ENCODE results near the gene PTP4A1.

PTP4A1 gene

DNA sequence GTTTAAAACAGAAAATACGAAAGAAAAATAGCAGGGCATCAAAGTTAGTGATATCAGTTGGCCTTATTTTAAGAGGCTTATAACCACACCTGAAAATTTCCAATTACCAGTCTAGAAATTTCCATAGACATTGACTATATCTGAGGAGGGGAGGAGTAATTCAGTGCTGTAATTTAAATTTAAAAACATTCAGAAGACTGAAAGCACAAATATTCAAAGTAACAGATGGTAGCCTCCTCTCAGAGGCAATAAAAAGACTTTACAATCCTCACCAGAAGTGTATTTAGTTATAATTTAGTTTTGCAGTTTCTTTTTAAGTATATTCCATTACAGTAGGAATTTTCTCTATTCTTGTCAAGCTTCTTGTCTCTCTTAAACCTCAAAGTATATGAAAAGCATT, 18.4 kb upstream of the PTP4A1 start:
- H3K4me1 ChIP-seq (ENCODE audit: control insufficient read depth, insufficient read depth, low read depth, low read length): no peaks in the 10 kb centered on the region
- no CpG with 5 or more reads among the region's 1 CpG for WGBS
- H3K14ac ChIP-seq (ENCODE audit: low read length in 2 of 2): no peak overlapping the region
- no peak overlapping the region for H3K27ac ChIP-seq (ENCODE audit: low read length, poor library complexity, severe bottlenecking)
- no peaks in the 10 kb centered on the region for H3K36me3 ChIP-seq (ENCODE audit: control insufficient read depth in 1 of 2, insufficient read depth in 2 of 2, low read depth in 1 of 2, low read length in 2 of 2)
- H2BK12ac ChIP-seq (ENCODE audit: low read length in 2 of 2): no peak overlapping the region
- H2AFZ ChIP-seq (ENCODE audit: low read depth, low read length): no peak overlapping the region
- H2BK5ac ChIP-seq (ENCODE audit: low read depth, low read length, poor library complexity, severe bottlenecking): no peak overlapping the region
- no peak overlapping the region for H3K4me3 ChIP-seq (ENCODE audit: insufficient read depth in 1 of 2, low read depth in 1 of 2, low read length in 2 of 2)
- H3K23ac ChIP-seq (ENCODE audit: low read length in 2 of 2): no peak overlapping the region
- no peak overlapping the region for H2BK15ac ChIP-seq (ENCODE audit: low read depth, poor library complexity, severe bottlenecking)
- no peak overlapping the region for H3K4ac ChIP-seq (ENCODE audit: low read depth in 1 of 2, low read length in 2 of 2)
- H3K9me3 ChIP-seq (ENCODE audit: control insufficient read depth, low read length): no peaks in the 10 kb centered on the region
- no peak for DNase-seq
- H3K27me3 ChIP-seq (ENCODE audit: control insufficient read depth in 1 of 2, insufficient read depth in 1 of 2, low read length in 2 of 2): no peaks in the 10 kb centered on the region
- H2AK5ac ChIP-seq (ENCODE audit: low read length, severe bottlenecking): no peak overlapping the region
- no peak overlapping the region for H3K4me2 ChIP-seq (ENCODE audit: low read length, poor library complexity, severe bottlenecking)
- H3K79me1 ChIP-seq (replicated peaks; ENCODE audit: low read length, poor library complexity, severe bottlenecking): no peaks in the 10 kb centered on the region
- H4K8ac ChIP-seq (ENCODE audit: low read length): no peak overlapping the region
- H3K9ac ChIP-seq (ENCODE audit: low read length): no peak overlapping the region
- H2BK120ac ChIP-seq (ENCODE audit: low read depth, low read length): no peak overlapping the region
- H3K18ac ChIP-seq (ENCODE audit: low read depth in 1 of 2, low read length in 2 of 2): no peak overlapping the region
- no peak overlapping the region for H4K91ac ChIP-seq (ENCODE audit: low read length)

DNA sequence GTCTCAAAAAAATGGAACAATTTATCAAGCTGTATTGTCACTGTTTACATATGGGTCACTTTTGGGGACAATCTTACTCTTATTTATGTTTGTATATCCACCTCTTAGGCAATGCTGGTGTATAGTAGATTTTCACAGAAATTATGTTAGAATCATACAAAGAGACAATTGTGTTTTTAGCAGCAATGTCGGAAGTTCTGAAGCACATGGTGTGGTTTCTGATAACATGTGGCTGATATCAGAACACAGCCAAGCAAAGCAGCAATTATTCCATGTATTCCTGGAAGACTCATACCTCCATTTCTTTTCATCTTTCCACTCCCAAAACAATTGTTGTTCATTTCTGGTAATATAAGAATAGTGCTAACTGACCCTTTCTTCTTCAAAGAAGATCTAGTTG, 17.5 kb upstream of the PTP4A1 start:
- no peak overlapping the region for H3K4me2 ChIP-seq (ENCODE audit: low read length, poor library complexity, severe bottlenecking)
- H2BK15ac ChIP-seq (ENCODE audit: low read depth, poor library complexity, severe bottlenecking): no peak overlapping the region
- H2AK5ac ChIP-seq (ENCODE audit: low read length, severe bottlenecking): no peak overlapping the region
- no peak overlapping the region for H3K23ac ChIP-seq (ENCODE audit: low read length in 2 of 2)
- no peaks in the 10 kb centered on the region for H3K9me3 ChIP-seq (ENCODE audit: control insufficient read depth, low read length)
- no peak overlapping the region for H3K18ac ChIP-seq (ENCODE audit: low read depth in 1 of 2, low read length in 2 of 2)
- no peak overlapping the region for H3K27ac ChIP-seq (ENCODE audit: low read length, poor library complexity, severe bottlenecking)
- no peak overlapping the region for H4K8ac ChIP-seq (ENCODE audit: low read length)
- no peak overlapping the region for H3K9ac ChIP-seq (ENCODE audit: low read length)
- no peaks in the 10 kb centered on the region for H3K36me3 ChIP-seq (ENCODE audit: control insufficient read depth in 1 of 2, insufficient read depth in 2 of 2, low read depth in 1 of 2, low read length in 2 of 2)
- WGBS: 100% methylated on average over 1 of the region's 1 CpG
- no peak overlapping the region for H3K14ac ChIP-seq (ENCODE audit: low read length in 2 of 2)
- H3K4ac ChIP-seq (ENCODE audit: low read depth in 1 of 2, low read length in 2 of 2): no peak overlapping the region
- H2BK12ac ChIP-seq (ENCODE audit: low read length in 2 of 2): no peak overlapping the region
- H4K91ac ChIP-seq (ENCODE audit: low read length): no peak overlapping the region
- no peaks in the 10 kb centered on the region for H3K79me1 ChIP-seq (replicated peaks; ENCODE audit: low read length, poor library complexity, severe bottlenecking)
- H3K4me1 ChIP-seq (ENCODE audit: control insufficient read depth, insufficient read depth, low read depth, low read length): no peaks in the 10 kb centered on the region
- DNase-seq: no peak
- no peak overlapping the region for H2AFZ ChIP-seq (ENCODE audit: low read depth, low read length)
- H2BK120ac ChIP-seq (ENCODE audit: low read depth, low read length): no peak overlapping the region
- no peaks in the 10 kb centered on the region for H3K27me3 ChIP-seq (ENCODE audit: control insufficient read depth in 1 of 2, insufficient read depth in 1 of 2, low read length in 2 of 2)
- H2BK5ac ChIP-seq (ENCODE audit: low read depth, low read length, poor library complexity, severe bottlenecking): no peak overlapping the region
- H3K4me3 ChIP-seq (ENCODE audit: insufficient read depth in 1 of 2, low read depth in 1 of 2, low read length in 2 of 2): no peak overlapping the region

DNA sequence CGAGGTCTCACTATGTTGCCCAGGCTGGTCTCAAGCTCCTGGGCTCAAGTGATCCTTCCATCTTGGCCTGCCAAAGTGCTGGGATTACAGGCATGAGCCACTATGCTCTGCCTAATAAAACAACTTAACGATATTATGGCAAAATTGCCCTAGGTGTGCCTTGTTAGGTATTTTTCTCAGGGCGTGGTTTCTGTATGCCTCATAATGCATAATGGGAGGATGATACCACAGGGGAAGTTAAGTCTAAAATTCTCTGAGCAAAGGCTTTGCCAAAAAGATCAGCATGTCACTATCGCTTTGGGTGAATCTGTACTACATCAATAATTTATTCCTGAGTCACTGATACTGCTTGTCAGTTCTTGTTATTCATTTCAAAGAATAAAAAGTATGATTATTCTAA, 15.9 kb upstream of the PTP4A1 start:
- H4K8ac ChIP-seq (ENCODE audit: low read length): no peak overlapping the region
- no peaks in the 10 kb centered on the region for H3K79me1 ChIP-seq (replicated peaks; ENCODE audit: low read length, poor library complexity, severe bottlenecking)
- no peak overlapping the region for H3K9ac ChIP-seq (ENCODE audit: low read length)
- H3K36me3 ChIP-seq (ENCODE audit: control insufficient read depth in 1 of 2, insufficient read depth in 2 of 2, low read depth in 1 of 2, low read length in 2 of 2): no peaks in the 10 kb centered on the region
- no peak overlapping the region for H3K4me2 ChIP-seq (ENCODE audit: low read length, poor library complexity, severe bottlenecking)
- H2BK15ac ChIP-seq (ENCODE audit: low read depth, poor library complexity, severe bottlenecking): no peak overlapping the region
- no peak for DNase-seq
- H3K14ac ChIP-seq (ENCODE audit: low read length in 2 of 2): no peak overlapping the region
- H2AFZ ChIP-seq (ENCODE audit: low read depth, low read length): no peak overlapping the region
- no peak overlapping the region for H3K23ac ChIP-seq (ENCODE audit: low read length in 2 of 2)
- H2BK5ac ChIP-seq (ENCODE audit: low read depth, low read length, poor library complexity, severe bottlenecking): no peak overlapping the region
- H3K27ac ChIP-seq (ENCODE audit: low read length, poor library complexity, severe bottlenecking): no peak overlapping the region
- no peak overlapping the region for H2BK12ac ChIP-seq (ENCODE audit: low read length in 2 of 2)
- H2AK5ac ChIP-seq (ENCODE audit: low read length, severe bottlenecking): no peak overlapping the region
- no peak overlapping the region for H3K4me3 ChIP-seq (ENCODE audit: insufficient read depth in 1 of 2, low read depth in 1 of 2, low read length in 2 of 2)
- no peak overlapping the region for H2BK120ac ChIP-seq (ENCODE audit: low read depth, low read length)
- H3K4me1 ChIP-seq (ENCODE audit: control insufficient read depth, insufficient read depth, low read depth, low read length): no peaks in the 10 kb centered on the region
- no peak overlapping the region for H3K4ac ChIP-seq (ENCODE audit: low read depth in 1 of 2, low read length in 2 of 2)
- no peak overlapping the region for H3K18ac ChIP-seq (ENCODE audit: low read depth in 1 of 2, low read length in 2 of 2)
- H3K9me3 ChIP-seq (ENCODE audit: control insufficient read depth, low read length): no peaks in the 10 kb centered on the region
- 90% methylated on average over 3 of the region's 4 CpGs for WGBS
- H3K27me3 ChIP-seq (ENCODE audit: control insufficient read depth in 1 of 2, insufficient read depth in 1 of 2, low read length in 2 of 2): no peaks in the 10 kb centered on the region
- H4K91ac ChIP-seq (ENCODE audit: low read length): no peak overlapping the region

DNA sequence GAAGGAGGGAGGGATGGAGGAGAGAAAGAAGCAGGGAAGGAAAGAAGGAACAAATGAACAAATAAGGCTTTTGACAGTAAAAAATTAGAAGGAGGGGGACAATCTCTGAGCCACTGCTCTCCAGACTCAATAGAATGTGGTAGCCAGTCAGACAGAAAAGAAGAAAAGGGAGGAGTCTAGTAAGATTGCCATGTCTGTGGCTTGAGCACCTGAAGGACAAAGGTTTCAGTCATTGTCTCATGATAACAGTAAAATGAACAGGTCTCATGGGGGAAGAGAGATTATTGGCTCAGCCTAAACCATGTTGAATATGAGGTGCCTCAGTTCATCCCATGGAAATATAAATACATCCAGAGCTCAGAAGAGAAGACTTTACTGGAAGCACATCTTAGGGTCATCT, 14.0 kb upstream of the PTP4A1 start:
- no peak for DNase-seq
- Histone ChIP-seq H4K91ac (ENCODE audit: low read length) (no peak overlapping the region), H3K79me1 (replicated peaks; ENCODE audit: low read length, poor library complexity, severe bottlenecking) (no peaks in the 10 kb centered on the region), H3K18ac (ENCODE audit: low read depth in 1 of 2, low read length in 2 of 2) (no peak overlapping the region), H2BK120ac (ENCODE audit: low read depth, low read length) (no peak overlapping the region), H3K4me2 (ENCODE audit: low read length, poor library complexity, severe bottlenecking) (no peak overlapping the region), H4K8ac (ENCODE audit: low read length) (no peak overlapping the region), H2AFZ (ENCODE audit: low read depth, low read length) (no peak overlapping the region), H3K9me3 (ENCODE audit: control insufficient read depth, low read length) (no peaks in the 10 kb centered on the region), H2BK5ac (ENCODE audit: low read depth, low read length, poor library complexity, severe bottlenecking) (no peak overlapping the region), H2BK12ac (ENCODE audit: low read length in 2 of 2) (no peak overlapping the region), H3K27me3 (ENCODE audit: control insufficient read depth in 1 of 2, insufficient read depth in 1 of 2, low read length in 2 of 2) (no peaks in the 10 kb centered on the region), H3K4ac (ENCODE audit: low read depth in 1 of 2, low read length in 2 of 2) (no peak overlapping the region), H3K27ac (ENCODE audit: low read length, poor library complexity, severe bottlenecking) (no peak overlapping the region), H3K23ac (ENCODE audit: low read length in 2 of 2) (no peak overlapping the region), H2BK15ac (ENCODE audit: low read depth, poor library complexity, severe bottlenecking) (no peak overlapping the region), H3K4me1 (ENCODE audit: control insufficient read depth, insufficient read depth, low read depth, low read length) (no peaks in the 10 kb centered on the region), H3K4me3 (ENCODE audit: insufficient read depth in 1 of 2, low read depth in 1 of 2, low read length in 2 of 2) (no peak overlapping the region), H3K36me3 (ENCODE audit: control insufficient read depth in 1 of 2, insufficient read depth in 2 of 2, low read depth in 1 of 2, low read length in 2 of 2) (no peaks in the 10 kb centered on the region), H3K9ac (ENCODE audit: low read length) (no peak overlapping the region), H3K14ac (ENCODE audit: low read length in 2 of 2) (no peak overlapping the region), H2AK5ac (ENCODE audit: low read length, severe bottlenecking) (no peak overlapping the region)
